Left kidney (tissue), 2 donors: ENCODE measurements around the gene GTPBP10. TPM values are rescaled to one million over a fixed set of nuclear protein-coding genes. Genes with fewer than 3 reads are reported as not detected.
A peak's percentile ranks its signal among the peaks of the same experiment; 100 is the strongest.
"Not testable (repeated sequence)": the region's sequence is repeated elsewhere in the genome, so short reads cannot be mapped to it uniquely, and the experiment has no call there.

ENCODE experiments used
- DNase-seq: peaks from one replicate; pipeline ENCODE4 v3.0.0-alpha.2; 2013
- polyA plus RNA-seq: library from polyadenylated mRNA; unstranded; fragments of 120-200 nt; gene quantifications from one replicate; pipeline ENCODE4 v1.2.1, GENCODE V29; 2013; ENCODE audit not compliant: insufficient read length

The GTPBP10 gene
- polyA plus RNA-seq, 1 donor: 35.1 TPM

DNA sequence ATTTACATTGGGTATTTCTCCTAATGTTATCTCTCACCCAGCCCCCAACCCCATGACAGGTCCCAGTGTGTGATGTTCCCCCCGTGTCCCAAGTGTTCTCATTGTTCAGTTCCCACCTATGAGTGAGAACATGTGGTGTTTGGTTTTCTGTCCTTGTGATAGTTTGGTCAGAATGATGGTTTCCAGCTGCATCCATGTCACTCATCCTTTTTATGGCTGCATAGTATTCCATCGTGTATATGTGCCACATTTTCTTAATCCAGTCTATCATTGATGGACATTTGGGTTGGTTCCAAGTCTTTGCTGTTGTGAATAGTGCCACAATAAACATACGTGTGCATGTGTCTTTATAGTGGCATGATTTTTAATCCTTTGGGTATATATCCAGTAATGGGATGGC lies 3.5 kb downstream of the GTPBP10 start:
- DNase-seq: not testable (repeated sequence)

DNA sequence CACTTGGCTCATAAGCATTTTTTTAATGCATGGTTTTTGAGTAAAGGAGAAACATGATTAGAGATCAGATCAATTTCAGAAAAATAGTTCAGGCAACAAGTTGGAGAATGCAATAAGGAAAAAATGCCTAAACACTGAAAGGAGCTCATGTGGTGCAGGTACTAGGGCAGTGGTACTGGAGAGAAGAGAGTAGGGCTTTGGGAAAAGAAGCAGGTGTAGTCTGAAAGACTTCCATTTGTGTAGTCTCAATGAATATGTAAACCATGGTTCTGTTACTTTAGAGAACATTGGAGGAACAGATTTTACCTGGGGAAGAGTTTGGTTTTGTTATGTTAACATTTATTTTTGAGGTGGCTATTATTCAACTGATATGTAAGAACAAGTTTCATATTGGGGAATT lies 5.5 kb downstream of the GTPBP10 start:
- no peak for DNase-seq

DNA sequence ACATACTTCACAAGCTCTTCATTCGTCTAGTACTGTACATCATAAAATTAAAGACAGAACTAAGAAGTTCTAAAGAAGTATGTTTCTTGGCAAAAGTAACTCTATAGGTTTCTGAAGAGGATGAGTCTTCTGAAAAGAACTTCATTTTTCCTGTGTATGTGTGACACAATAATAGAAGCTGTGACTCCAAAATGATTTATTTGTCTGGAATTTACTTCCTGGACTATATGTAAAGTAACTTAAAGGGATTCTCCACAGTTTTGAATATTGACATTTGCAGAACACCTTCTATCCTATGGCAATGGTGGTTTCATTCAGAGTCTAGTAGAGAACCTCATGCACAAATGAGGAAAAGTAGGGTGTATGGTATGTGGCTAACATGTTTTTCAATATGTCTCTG lies 36.9 kb downstream of the GTPBP10 start:
- DNase-seq: no peak

DNA sequence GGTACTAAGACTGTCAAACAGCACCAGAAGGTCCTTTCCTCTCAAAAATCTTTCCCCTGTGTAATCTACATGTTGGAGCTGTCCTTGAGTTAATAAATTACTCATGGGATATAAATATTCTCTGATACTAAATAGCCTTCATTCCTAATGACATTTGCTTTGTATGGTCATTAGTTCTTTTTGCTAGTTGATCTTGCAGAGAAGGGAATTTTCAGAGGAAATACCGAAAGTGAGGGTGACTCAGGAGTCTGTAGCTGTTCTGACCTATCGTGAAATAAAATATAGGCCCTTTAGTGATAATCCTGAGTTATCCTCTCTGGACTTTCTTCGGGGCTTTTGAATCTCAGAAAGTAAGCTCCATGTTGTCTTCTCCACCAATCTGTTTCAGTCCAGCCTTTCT lies 37.3 kb downstream of the GTPBP10 start:
- DNase-seq: no peak

DNA sequence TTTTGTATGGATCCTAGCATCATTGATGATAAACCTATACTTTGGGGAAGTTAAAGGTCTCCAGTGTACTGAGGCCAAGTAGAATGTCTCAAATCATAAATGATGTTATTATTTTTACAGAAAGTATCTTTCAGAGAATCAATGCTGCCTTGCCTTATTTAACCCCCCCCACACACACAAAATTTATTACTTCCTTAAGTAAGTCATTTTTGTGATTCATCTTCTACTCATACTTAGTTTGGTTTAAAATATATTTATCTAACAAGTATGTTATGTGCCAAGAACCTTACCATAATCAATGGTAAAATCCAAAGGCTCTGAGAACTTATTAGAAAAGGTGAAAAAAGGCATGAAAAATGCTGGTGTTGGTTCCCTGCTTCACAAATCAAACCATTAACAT lies 37.9 kb downstream of the GTPBP10 start:
- no peak for DNase-seq

DNA sequence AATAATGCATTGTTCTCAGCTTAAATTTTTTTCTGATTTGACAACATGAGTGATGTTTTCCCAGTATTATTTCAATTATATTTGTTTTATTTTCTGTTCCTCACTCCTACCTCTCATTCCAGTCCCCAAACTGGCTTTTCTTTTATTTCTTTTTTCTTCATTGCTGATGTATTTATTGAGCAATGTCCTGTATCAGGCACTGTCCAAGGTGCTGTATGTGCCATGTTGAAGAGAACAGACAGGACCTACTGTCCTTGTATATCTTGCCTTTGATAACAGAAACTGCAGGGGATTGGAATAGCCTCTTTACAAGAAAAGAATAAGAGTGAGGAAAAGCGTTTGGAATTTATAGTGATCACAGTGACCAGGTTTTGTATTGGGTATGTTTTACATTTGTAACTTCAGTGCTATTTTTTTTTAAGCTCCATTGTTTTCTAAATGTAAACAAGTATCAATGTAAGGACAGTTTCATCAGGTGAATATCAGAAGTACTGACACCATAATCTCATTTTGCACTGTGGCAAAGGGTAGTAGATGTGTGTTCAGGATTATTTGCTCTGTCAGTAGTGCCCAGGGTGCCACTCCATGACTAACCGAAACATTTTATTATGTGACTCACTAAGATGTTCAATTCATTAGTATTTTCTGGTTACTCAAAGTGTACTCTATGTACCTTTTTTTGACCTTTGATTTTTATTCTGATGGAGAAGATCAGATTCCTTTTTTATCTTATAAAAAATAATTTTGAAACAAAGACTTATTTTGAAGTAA lies 41.1 kb downstream of the GTPBP10 start:
- no peak for DNase-seq

DNA sequence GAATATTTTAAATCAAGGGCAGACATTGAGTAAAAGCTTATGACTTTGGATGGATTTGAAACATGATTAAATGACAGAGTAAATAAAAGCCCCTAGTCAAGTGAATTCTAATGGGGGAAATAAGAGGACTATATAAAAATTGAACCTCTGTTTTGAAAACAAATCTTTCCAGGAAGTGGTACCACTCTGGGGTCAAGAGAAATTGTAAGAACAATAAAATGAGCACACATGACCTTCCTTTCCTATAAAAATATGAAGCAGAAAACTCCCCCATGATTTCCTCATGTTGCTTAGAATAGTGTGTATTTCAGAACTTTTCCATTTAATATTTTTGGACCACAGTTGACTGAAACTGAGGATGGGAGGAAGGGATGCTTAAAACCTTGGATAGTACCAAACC lies 44.4 kb downstream of the GTPBP10 start:
- no peak for DNase-seq

DNA sequence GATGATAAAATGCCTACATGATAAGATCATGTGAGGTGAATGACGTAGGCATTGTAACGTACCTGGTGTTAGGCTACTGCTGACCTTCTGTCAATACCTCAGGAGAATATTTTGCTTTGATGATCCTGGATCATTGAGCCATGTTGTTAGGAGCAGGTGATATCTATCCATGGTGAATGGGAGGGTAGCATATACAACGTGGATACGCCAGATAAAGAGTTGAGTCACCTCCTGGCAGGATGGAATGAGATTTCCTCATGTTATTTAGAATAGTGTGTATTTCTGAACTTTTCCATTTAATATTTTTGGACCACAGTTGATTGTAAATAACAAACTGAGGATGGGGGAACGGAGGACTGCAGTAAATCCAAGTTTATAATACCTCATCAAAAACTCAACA lies 45.0 kb downstream of the GTPBP10 start:
- DNase-seq: no peak

DNA sequence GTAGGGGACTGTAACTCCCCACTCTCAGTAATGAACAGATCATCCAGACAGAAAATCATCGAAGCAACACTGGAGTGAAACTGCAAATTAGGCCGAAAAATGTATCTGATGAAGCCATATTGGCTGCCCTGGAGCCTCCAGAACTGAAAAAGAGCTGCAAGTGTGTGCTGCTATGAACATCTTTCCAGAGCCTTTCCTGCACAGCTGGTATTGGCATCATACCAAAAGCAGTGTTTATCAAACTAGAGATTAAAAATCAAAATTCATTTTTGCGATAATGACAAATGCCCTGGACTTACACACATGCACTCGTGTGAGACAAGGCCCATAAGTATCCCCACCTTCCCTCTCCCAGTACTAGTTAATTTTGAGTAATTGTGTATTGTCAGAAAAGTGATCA lies 49.9 kb downstream of the GTPBP10 start:
- no peak for DNase-seq

DNA sequence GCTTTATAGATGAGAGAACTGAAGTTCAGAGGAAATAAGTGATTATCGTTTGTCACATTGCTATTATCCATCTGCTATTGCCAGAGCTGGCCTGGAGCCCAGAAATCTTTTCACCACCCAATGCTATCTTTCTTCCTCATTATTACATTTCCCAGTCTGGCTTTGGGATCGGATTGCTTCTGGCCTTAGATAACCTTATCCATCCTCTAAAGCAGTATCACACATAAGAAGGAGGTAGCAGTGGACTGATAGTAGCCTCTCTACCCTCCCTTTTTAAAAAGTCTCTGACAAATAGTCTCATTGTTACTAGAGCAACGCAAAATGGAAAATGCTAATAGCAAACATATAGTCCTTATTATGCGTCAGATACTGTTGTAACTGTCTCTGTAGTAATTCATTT lies 55.5 kb downstream of the GTPBP10 start:
- DNase-seq: no peak

DNA sequence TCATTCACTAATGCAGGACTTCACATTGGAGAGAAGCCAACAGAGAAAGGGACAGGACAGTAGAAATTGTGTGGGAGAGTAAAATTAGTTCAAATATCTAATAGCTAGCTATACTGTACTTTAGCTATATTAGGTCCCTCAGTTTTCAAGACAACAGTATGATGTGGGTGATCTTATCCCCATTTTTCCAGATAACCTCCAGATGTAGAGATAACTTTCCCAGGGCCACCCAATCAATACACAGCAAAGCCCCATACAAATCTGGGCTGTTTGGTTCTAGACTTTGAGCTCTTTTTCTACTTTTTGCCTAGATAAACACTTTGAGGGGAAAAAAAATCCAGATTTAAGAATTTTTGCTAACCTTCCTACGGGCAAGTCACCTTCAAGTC lies 56.3 kb downstream of the GTPBP10 start:
- no peak for DNase-seq

DNA sequence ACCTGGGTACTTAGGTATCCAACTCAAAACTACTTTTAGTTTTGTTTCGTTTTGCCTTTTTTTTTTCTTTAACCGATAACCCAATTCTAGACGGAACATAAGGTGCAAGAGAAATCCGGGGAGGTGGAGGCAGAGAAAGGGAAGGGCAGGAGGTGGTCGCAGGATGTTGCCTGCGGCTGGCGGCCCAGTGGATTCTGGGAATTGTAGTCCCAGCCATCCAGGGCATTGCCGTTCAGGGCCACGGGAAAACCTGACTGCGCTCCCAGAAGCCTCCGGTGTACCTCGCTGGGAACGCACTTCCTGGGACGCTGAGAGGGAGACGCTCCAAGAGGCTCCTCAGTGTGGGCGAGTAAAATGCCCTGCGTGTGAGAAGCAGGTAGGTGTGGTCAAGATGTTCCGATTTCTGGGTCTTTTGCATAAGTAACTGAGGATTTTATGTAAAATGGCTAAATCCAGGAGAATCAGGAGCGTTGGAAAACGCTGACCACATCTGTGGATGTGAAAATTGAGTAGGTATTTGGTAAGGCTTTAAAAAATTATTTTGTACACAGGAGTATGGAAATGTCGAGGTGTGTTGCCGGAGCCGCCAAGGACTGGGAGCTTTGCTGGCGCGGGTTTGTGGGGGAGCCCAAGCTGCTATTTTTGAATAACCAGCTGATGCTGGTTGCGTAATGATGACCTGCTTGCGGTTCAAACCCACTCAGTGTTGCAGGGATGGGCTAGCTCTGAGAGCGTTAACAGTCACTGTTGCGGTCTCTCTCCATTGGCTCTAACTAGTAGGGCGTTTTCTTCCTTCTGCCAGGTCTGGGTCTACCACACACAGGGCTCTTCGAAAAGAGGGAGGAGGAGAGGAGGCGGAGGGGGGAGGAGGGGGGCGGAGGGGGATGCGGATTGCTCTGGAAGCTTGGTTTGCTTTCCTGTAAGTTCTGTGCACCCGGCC lies 56.9 kb downstream of the GTPBP10 start, which contains the start of gene CLDN12:
TSS of gene CLDN12 (plus strand) at position 288 of the 940 bp plus-strand sequence. CDS start 9,216 bp downstream, outside the sequence.
- peak; percentile 86 for DNase-seq

DNA sequence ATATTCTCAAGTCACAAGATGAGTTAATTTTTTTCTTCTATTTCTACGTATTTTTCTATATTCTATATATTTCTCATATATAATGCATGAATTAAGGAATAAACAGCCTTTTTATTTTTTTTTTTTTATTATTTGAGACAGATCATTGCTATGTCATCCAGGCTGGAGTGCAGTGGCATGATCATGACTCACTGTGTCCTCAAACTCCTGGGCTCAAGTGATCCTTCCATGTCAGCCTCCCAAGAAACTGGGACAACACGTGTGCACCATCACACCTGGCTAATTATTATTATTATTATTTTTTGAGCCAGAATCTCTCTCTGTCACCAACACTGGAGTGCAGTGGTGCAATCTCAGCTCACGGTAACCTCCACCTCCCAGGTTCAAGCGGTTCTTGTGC lies 58.3 kb downstream of the GTPBP10 start:
- DNase-seq: no peak

DNA sequence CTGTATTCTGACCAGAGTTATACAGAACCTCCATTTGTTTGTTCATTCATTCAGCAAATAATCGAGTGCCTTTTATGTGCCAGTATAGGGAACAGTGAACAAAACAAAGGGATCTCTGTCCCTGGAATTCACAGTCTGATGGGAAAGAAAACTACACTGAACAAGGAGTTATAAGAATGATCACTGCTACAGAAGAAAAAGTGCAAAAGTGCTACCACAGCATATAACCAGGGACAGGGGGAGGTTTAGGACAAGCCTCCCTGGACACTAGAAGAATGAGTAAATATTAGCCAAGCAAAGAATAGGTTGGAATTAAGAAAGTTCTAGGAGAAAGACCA lies 60.9 kb downstream of the GTPBP10 start:
- no peak for DNase-seq

DNA sequence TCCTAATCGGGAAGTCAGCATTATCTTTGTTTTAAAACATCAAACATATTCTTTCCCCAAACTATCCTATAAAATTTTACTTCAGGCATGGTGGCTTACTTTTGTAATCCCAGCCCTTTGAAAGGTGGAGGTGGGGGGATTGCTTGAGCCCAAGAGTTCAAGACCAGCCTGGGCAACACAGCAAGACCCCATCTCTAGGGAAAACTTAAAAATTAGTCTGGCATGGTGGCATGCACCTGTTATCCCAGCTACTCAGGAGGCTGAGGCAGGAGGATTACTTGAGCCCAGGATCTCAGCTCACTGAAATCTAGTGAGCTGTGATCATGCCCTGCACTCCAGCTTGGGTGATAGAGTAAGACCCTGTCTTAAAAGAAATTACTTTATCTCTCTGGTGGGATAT lies 61.6 kb downstream of the GTPBP10 start:
- DNase-seq: no peak

DNA sequence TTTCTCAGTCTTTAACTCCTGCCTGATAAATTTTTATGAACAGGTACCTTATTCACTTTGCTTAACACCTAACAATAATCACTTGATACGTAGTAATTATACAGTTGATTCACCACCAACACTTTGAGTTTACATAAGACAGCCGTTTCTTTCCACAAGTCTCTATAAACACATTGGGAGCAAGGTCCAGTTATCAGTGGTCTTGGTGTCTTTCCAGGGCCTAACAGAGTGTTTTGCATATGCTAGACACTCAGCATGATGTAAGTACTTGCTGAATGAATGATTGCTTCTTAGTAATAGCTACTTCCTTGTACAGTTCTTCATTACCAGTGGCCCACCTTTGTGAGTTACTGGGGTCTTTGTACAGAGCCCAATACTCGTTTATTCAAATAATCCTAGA lies 63.2 kb downstream of the GTPBP10 start:
- DNase-seq: no peak

DNA sequence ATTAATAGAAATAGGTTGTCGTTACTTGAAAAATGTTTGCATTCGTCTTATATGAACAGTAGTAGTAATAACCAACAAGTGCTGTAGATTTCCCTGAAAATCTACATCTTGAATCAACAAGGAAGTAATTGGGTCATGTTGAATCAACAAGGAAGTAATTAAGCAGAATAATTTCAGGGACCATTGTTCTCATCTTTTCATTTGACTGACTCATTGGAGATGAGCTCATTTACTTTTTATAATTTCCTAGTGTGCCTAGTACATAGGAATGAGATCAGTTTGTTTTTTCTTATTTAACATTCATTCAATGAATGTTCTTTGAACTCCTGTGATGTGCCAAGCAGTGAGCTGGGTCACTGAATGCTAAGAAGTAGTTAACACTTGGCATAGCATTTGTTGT lies 65.0 kb downstream of the GTPBP10 start:
- no peak for DNase-seq

DNA sequence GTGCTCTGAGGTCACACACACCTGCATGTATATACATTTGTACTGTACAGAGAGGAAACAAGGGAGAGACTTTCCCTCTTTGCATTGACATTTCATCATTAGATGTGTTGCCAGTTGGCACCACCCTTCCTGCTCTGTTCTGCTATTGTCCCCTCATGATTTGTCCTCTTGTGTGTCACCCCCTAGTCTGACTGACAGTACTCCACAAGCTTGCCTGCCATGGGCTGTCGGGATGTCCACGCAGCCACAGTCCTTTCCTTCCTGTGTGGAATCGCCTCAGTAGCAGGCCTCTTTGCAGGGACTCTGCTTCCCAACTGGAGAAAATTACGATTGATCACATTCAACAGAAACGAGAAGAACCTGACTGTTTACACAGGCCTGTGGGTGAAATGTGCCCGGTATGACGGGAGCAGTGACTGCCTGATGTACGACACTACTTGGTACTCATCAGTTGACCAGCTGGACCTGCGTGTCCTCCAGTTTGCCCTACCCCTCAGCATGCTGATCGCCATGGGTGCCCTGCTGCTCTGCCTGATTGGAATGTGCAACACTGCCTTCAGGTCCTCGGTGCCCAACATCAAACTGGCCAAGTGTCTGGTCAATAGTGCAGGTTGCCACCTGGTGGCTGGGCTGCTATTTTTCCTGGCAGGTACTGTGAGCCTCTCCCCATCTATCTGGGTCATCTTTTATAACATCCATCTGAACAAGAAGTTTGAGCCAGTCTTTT lies 66.1 kb downstream of the GTPBP10 start:
- DNase-seq: no peak

DNA sequence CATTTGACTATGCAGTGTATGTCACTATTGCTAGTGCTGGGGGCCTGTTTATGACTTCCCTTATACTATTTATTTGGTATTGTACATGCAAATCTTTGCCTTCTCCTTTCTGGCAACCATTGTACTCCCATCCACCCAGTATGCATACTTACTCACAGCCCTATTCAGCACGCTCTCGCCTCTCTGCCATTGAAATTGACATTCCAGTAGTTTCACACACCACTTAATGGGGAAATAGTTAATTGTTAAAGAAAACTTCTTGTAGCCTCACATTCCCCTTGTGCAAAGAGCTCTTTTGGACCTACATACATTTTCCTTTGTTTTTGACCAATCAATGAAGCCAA lies 66.6 kb downstream of the GTPBP10 start:
- no peak for DNase-seq

DNA sequence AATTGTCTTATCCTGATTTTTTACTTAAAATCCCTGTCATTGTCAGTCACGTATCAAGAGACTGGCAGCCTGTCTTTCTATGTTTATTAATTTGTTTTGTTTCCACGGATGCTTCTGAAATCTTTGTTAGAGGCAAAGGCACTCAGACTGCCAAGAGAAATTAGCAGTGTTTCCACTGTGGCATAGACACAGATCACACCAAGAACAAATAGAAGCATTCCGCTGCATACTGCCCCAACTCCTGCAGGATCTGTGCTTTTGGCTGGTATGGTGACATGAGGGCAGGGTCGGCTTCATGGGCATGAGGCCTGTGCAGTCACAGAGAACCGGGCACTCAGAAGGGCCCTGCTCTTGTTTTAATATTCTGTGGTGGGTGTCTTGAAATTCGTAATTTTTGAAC lies 75.1 kb downstream of the GTPBP10 start:
- no peak for DNase-seq

DNA sequence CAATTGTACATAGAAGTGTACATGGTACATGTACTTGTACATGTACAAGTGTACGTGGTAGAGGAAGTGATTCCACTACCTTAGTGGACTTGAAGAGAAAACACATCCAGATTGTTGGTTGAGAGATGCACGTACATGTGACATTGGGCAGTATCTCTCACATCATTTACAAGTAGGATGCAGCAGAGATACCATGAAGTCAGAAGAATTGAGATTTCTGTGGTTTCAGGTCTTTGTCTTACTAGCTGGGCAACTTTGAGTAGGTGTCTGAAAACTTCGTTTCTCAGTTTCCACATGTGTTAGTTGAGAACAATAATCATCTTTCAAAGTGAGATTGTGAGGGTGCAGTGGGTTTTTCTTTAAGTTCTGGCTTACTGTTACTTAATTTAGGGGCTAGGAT lies 78.2 kb downstream of the GTPBP10 start:
- DNase-seq: no peak

DNA sequence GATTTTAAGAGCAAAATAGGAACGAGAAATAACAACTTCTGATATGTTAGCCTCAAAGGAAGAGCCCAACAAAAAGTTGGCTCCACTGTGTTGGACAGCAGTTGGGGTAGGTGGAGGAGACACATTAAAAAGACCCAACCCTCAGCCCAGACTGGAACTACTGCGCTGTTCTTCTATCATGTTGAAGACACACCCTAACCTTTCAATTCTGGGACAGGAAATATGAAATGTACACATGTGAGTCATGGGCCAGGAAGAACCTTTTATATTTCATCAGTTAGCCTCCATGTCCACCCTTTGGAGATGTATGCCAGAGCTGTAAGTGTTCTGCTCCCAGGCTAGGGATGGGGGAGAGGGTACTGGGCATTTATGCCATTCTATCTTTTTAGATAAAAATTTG lies 78.9 kb downstream of the GTPBP10 start:
- DNase-seq: no peak
